OCI-M1 (cell line): ENCODE data around the gene PRM3.
"Not testable (repeated sequence)": the region's sequence is repeated elsewhere in the genome, so short reads cannot be mapped to it uniquely, and the experiment has no call there.

Experiments used
- DNase-seq: peaks from one replicate; lab custom pipeline; 2025; lab: John Stamatoyannopoulos, UW

Gene PRM3

GRCh38 chr16:11303405-11304138, 30.1 kb upstream of the PRM3 start:
- no peak for DNase-seq

GRCh38 chr16:11302977-11303376, 29.5 kb upstream of the PRM3 start:
- no peak for DNase-seq

GRCh38 chr16:11301645-11302501, 28.4 kb upstream of the PRM3 start:
- DNase-seq: no peak

DNA sequence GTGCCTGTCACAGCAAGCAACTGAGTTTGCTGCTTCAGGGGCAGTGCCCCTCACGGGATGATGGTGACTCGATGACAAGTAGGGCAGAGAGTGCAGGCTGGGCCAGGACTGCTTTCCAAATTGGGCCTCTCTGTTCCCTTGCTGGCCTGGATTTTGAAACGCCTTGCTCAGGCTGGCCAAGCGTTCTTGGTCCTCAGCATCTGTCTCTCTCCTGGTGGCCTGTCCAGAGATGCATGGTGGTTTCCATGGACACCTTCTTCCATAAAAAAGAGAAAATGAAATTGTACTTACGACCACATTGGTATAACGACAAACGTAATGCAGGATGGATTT, 27.1 kb upstream of the PRM3 start:
- no peak for DNase-seq

DNA sequence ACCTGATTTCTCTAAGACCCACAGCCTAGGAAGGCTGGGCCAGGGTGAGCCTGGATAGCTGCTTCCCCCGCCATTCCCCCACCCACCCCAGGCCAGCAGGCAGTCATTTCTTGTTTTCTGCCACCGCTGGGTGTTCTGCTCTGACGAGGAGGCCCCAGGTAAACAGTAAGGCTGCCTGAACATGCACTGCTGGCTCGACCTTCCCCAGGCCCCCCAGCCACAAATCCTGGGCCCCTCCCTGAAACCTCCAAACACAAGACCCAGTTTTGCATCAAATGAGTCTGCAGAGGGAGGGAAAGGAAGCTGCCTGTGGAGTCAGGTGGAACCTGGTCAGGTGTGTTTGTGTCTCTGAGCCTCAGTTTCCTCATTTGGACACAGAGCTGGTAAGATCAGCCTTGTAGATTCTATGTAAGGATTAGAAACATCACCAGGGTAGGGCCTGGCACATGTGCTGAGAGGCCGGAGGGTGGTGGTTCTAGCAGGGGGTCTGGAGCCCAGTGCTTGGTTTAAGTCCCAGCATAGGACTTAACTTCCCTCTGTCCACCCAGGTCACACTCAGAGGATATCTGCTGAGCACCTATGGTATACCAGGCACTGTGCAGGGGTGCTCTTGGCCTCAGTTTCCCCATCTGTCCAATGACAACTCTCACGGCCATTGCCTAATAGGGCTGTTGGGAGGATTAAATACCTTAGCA, 26.6 kb upstream of the PRM3 start:
- DNase-seq: no peak

DNA sequence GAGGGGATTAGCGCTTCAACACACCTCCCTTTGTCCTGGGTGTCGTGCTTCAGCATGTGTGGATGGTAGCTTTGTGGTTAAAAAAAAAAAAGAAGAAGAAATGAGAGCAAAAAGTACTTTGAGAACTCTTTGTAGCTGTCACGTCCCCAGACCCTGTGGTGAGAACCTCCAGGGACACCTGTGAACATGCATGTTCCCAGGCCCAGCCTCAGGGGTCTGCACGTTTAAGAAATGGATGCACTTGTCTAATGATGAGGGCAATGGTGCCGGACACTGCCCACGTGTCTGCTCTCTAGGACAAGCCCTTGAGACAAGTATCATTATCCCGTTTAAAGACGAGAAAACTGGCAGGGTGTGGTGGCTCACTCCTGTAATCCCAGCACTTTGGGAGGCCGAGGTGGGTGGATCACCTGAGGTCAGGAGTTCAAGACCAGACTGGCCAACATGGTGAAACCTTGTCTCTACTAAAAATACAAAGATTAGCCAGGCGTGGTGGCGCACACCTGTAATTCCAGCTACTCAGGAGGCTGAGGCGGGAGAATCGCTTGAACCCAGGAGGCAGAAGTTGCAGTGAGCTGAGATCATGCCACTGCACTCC, 25.6 kb upstream of the PRM3 start:
- not testable (repeated sequence) for DNase-seq

- peak; percentile 34 for DNase-seq
These were observed 24.9 kb upstream of the PRM3 start for GRCh38 chr16:11298143-11298900.

GRCh38 chr16:11297492-11298142, 24.2 kb upstream of the PRM3 start:
- peak; percentile 95 for DNase-seq

- DNase-seq: peak; percentile 84
These were observed 23.5 kb upstream of the PRM3 start for GRCh38 chr16:11296706-11297491.

DNA sequence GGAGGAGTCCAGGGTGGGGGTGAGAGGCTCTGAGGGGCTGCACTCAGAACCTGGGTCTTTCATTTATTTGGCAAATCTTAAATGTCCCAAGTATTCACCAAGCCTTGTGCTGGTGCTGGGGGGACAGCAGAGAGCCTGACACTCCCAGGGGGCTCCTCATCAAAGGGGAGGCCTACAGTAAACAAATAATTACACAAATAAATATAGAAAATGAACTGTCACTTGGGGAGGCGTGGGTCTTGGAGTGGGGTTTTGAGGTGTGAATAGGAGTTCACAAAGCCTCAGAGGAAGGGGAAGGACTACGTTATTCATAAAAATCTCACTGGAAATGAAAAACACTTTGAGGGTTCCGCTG, 22.9 kb upstream of the PRM3 start:
- no peak for DNase-seq

GRCh38 chr16:11295672-11296071, 22.2 kb upstream of the PRM3 start:
- no peak for DNase-seq

DNA sequence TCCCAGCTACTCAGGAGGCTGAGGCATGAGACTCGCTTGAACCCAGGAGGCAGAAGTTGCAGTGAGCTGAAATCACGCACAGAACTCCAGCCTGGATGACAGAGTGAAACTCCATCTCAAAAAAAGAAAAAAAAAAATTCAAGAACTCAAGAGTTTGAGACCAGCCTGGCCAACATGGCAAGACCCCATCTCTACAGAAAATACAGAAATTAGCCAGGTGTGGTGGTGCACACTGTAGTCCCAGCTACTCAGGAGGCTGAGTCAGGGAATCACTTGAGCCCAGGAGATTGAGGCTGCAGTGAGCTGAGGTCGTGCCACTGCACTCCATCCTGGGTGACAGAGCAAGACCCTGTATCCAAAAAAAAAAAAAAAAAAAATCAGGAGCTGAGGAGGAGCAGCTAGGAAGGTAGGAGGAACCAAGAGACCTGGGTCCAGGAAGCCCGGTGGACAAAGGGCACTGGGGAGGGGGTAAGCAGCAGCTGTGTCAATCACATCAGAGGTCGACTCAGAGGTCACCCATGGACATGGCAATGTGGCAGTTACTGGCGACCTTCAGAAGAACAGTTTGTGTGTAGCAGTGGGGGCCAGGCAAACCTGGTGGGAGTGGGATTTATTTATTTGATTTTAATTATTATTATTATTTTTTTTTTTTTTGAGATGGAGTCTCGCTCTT, 18.8 kb upstream of the PRM3 start:
- DNase-seq: no peak

DNA sequence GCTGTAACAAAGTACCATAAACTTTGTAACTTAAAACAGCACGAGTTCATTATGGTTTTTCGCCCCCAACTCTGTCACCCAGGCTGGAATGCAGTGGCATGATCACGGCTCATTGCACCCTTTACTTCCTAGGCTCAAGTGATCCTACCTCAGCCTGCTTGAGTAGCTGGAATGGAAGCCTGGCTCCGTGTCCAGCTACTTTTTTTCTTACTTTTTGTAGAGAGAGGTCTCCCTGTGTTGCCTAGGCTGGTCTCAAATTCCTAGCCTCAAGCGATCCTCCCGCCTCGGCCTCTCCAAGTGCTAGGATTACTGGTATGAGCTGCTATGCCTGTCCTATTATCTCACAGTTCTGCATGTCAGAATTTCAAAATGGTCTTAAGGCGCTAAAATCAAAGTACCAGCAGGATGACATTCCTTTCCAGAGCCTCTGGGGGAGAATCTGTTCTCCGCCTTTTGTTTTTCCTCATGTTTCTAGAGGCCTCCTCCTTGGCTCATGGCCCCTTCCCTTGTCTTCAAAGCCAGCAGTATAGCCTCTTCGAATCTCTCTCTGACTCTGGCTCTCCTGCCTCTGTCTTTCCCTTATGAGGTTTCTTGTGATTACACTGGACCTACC, 17.8 kb upstream of the PRM3 start:
- DNase-seq: no peak

- DNase-seq: no peak
These were observed 16.9 kb upstream of the PRM3 start for GRCh38 chr16:11290102-11290893.

DNA sequence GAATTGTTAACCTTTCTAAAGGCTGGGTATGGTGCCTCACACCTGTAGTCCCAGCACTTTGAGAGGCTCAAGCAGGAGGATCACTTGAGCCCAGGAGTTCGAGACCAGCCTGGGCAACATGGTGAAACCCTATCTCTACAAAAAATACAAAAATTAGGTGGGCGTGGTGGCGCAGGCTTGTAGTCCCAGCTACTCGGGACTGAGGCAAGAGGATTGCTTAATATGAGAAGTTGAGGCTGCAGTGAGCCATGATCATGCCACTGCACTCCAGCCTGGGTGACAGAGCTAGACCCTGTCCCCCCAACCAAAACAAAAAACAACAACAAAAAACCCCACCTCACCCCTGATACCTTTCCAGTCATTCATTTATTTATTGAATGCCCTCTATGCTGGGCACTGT, 16.3 kb upstream of the PRM3 start:
- DNase-seq: not testable (repeated sequence)

DNA sequence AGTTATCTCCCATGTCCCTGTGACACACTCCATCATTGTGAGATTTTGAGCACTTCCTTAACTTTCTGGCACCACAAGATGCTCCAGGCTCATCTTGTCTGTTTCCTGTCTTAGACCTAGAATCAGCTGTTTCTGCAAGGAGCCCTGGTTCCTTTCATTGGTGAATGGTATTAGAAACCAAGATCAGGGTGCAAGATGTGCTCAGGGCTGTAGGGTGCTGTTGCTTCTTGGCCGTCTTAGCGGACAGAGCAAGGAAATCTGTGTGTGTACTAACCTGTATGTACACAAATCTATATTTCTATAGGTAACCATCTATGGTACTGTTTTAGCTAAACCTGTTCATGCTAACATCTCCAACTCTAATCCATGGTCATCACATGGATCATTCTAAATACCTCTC, 15.8 kb upstream of the PRM3 start:
- no peak for DNase-seq

GRCh38 chr16:11285842-11286241, 12.4 kb upstream of the PRM3 start:
- DNase-seq: peak; percentile 30

DNA sequence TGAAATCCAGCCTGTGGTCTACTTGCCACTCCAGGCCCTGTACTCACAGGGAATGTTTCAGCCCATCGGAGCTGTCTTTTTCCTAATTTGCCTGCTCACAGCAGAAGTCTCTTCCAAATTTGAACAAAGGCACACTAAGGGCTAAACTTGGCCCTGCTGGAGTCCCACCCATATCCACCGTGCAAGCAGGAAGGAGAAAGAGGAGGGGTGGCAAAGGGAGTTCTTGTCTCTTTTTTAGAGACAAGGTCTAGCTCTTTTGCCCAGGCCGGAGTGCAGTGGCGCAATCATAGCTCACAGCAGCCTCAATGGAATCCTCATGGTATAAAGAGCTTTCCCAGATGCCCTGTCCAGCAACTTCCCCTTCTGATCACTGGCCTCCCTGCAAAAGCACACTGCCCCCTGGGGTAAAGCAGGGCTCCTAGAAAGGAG, 10.4 kb upstream of the PRM3 start:
- peak; percentile 67 for DNase-seq
